22Rv1 (cell line): ENCODE measurements around the gene LRRC7.

Experiments used
- ZFX ChIP-seq: fragments of 450-650 bp; IDR thresholded peaks from 2 replicates; pipeline ENCODE4 v1.6.1; 2017; ENCODE audit warnings: antibody characterized with exemption, borderline replicate concordance
- TF ChIP-seq, protein P1 (sequence below): fragments of 450-650 bp; IDR thresholded peaks from 2 replicates; pipeline ENCODE4 v1.5.1; 2017; ENCODE audit warnings: mild to moderate bottlenecking

DNA sequence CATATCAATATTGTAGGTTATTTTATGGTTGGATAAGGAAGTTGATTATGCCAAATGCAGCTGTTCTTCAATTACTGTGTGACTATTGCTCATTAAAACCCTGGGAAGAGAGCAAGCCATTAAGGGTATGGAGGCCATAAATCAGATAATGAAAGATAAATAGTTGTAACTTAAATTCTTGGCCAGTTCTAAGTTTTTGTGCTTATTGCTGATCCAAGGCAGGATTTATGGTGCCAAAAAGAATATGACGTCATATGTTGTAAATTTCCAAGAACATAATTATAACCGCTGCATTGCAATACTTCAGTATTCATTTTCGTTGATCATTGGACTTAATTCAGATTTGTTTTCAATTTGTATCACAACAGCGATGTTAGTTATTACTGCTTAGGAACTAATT is 426.1 kb downstream of the LRRC7 start:
- TF ChIP-seq, protein P1, sequence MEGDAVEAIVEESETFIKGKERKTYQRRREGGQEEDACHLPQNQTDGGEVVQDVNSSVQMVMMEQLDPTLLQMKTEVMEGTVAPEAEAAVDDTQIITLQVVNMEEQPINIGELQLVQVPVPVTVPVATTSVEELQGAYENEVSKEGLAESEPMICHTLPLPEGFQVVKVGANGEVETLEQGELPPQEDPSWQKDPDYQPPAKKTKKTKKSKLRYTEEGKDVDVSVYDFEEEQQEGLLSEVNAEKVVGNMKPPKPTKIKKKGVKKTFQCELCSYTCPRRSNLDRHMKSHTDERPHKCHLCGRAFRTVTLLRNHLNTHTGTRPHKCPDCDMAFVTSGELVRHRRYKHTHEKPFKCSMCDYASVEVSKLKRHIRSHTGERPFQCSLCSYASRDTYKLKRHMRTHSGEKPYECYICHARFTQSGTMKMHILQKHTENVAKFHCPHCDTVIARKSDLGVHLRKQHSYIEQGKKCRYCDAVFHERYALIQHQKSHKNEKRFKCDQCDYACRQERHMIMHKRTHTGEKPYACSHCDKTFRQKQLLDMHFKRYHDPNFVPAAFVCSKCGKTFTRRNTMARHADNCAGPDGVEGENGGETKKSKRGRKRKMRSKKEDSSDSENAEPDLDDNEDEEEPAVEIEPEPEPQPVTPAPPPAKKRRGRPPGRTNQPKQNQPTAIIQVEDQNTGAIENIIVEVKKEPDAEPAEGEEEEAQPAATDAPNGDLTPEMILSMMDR = no peak
- TF ChIP-seq ZFX = no peak
